Spleen (tissue), 7 donors: ENCODE results near the gene PIP5KL1.

Source experiments
- CTCF ChIP-seq, 11 experiments: fragments of 200-600 bp in 7 of 11; fragments of 450-650 bp in 4 of 11; sonication (generic) in 4 of 11; IDR thresholded peaks in 8 of 11; conservative IDR thresholded peaks in 3 of 11; 1 replicate in 7 of 11; 2 replicates in 4 of 11; pipeline versions ENCODE4 v1.4.0 to v1.8.0; 2016 to 2021; ENCODE audit warnings: antibody characterized with exemption in 11 of 11, inconsistent platforms in 4 of 11, mild to moderate bottlenecking in 1 of 11
- POLR2A ChIP-seq, 3 donors: fragments of 450-650 bp; IDR thresholded peaks; one replicate each; pipeline ENCODE4 v1.5.1; 2017; ENCODE audit warnings: antibody characterized with exemption in 3 of 3, mild to moderate bottlenecking in 1 of 3
- donor health status: DM: no; HTN: no; CAD: no; lungs with moderate emphysema.
- donor health status: DM: no; HTN: no; CAD: no.
- donor health status: DM: no; HTN: no; CAD: no.

DNA sequence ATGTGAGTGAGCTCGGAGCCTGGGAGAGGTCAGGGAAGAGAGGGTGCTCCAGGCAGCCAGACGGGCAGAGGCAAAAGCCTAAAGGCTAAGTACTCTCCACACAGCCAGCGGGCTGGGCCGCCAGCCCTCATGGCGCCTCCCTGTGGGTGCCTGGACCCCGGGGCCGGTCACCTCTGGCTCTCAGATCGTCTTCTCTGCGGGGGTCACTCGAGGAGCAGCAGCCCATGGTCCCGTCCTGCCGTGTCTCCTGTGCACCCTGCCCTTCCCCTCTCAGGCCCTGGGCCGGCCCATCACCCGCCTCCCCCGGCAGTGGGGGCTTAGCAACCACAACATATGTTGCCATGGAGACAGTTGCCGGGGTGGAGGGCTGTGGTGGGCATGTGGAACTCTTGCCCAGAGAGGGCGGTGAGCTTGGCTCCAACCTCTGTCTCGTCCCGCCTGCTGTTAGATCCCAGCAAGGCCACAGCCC, 57.3 kb downstream of the PIP5KL1 start:
- no peak for TF ChIP-seq CTCF (IDR thresholded peaks at IDR 0.05 in 8 of 11, conservative IDR thresholded peaks at IDR 0.05 in 3 of 11)
- TF ChIP-seq POLR2A (IDR thresholded peaks at IDR 0.05): no peak
